Measurements from ENCODE around the gene TAF6. TPM values are rescaled to one million over a fixed set of nuclear protein-coding genes. Genes with fewer than 3 reads are reported as not detected.
A peak's percentile ranks its signal among the peaks of the same experiment; 100 is the strongest.
"Not testable (repeated sequence)": the region's sequence is repeated elsewhere in the genome, so short reads cannot be mapped to it uniquely, and the experiment has no call there.

TAF6 gene
- polyA plus RNA-seq, 1 donor: 39.0 TPM

DNA sequence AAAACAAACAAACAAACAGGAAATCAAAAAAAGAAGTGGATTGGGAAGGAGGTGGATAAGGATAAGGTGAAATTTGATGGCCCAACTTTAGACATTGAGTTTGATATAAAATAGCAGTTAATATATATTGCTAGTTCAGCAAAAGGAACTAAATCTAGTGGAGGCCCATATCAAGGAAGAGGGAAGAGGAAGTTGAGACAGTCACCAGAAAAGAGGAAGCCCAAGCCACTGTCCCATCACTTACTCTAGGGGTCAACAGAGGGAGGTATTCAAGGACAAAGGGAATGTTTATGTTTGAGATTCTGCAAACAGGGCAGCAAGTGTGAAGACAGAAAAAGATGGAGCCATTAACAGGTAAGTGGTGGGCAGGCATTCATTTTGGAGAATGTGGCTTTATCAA lies 33.2 kb upstream of the TAF6 start:
- no peak for DNase-seq

DNA sequence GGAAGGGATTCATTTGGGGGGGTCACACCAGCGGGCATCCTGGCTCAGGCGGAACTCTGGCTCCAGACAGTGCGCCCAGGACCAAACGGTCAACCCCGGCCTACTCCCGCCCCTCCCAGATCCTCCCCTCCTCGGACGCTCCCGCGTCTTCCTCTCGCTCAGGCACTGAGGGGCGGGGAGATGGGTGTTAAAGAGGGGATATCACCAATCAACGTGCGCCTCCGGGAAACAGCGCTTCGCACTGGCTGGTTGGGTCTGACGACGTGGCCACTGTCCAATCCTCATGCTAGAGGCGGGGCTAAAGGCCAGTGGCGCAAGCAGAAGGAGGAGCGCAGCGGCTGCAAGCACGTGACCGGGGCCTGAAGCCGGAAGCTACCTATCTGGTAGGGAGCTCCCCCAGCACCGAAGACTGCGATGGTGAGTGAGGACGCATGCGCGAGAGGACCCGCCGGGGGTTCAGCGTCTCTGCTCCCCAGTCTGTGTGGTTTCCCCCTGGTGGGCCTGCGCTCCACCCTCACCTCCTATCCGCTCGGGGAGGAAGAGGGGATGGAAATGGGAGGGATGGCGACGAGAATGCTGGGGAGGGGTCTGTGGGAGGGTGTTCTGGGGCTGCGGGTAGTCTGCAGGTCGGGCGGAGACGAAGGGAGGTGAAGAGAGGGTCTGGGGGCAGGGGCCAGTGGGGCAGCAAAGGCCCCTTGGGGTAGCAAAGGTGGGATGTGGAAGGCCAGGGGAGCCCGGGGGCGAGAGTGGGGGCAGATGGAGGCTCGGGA lies 29.6 kb upstream of the TAF6 start, which contains the start of gene LAMTOR4:
TSS of gene LAMTOR4 (plus strand) at position 360 of the 770 bp plus-strand sequence. CDS start at position 415, 55 bp downstream.
- peak; percentile 98 for DNase-seq

DNA sequence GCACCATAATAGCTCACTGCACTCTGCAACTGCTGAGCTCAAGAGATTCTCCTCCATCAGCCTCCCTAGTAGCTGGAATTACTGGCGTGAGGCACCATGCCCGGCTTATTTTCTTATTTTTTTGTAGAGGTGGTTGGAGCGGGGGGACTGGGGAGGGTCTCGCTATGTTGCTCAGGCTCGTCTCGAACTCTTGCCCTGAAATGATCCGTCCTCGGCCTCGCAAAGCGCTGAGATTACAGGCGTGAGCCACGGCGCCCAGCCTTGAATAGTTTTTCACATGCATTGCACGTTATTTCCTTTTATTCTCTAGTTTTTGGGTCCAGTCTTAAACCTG lies 29.0 kb upstream of the TAF6 start:
- DNase-seq: no peak

DNA sequence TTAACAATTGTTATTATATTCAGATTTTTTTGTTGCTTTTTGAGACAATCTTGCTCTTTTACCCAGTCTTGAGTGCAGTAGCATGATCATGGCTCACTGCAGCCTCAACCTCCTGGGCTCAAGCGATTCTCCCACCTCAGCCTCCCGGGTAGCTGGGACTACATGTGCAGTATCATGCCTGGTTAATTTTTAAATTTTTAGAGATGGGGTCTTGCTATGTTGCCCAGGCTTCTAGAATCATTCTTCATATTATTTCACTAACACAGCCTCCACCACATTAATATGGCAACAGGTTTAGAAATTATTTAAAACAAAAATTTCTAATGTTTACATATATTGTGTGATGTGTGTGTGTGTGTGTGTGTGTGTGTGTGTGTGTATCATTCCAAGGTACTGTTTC lies 28.1 kb upstream of the TAF6 start:
- DNase-seq: no peak

DNA sequence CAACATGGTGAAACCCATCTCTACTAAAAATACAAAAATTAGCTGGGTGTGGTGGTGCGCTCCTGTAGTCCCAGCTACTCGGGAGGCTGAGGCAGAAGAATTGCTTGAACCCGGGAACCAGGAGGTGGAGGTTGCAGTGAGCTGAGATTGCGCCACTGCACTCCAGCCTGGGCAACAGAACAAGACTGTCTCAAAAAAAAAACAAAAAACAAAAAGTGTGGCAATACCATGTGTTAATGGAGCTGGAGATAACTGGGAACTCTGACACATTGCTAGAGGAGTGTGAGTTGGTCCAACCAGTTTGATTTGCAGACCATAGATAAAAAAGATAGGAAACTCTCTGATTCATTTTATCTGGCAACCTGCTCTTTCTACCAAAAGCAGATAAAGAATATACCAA lies 27.2 kb upstream of the TAF6 start:
- not testable (repeated sequence) for DNase-seq

DNA sequence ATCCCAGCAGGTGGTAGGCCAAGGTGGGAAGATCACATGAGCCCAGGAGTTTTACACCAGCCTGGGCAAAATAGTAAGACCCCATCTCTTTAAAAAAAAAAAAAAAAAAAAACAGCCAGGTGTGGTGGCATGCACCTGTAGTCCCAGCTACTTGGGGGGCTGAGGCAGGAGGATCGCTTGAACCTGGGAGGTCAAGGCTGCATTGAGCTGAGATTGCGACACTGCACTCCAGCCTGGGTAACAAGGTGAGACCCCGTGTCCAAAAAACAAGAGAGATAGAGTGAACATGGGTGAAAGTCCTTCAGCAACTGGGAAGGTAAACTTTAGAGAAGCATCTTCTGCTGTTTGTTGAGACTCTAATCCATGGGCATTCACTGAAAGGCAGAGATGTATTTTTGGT lies 23.3 kb upstream of the TAF6 start:
- no peak for DNase-seq

DNA sequence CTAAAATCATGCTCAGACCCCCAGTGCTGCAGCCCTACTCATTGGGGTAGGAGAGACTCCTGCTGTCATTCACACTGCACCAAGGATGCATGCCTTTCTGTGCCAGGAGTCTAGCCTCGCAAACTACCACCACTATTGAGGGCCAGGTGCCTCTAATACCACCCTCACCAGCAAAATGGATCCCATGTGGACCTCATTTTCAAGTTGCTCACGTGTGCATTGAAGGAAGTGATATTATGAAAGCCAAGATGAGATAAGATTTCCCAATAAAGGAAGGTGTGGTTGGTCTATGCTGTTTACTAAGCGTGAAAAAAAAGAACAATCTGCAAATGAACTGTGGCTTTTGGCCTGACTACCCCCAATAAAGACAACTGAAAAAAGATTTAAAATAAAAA lies 22.4 kb upstream of the TAF6 start:
- no peak for DNase-seq

DNA sequence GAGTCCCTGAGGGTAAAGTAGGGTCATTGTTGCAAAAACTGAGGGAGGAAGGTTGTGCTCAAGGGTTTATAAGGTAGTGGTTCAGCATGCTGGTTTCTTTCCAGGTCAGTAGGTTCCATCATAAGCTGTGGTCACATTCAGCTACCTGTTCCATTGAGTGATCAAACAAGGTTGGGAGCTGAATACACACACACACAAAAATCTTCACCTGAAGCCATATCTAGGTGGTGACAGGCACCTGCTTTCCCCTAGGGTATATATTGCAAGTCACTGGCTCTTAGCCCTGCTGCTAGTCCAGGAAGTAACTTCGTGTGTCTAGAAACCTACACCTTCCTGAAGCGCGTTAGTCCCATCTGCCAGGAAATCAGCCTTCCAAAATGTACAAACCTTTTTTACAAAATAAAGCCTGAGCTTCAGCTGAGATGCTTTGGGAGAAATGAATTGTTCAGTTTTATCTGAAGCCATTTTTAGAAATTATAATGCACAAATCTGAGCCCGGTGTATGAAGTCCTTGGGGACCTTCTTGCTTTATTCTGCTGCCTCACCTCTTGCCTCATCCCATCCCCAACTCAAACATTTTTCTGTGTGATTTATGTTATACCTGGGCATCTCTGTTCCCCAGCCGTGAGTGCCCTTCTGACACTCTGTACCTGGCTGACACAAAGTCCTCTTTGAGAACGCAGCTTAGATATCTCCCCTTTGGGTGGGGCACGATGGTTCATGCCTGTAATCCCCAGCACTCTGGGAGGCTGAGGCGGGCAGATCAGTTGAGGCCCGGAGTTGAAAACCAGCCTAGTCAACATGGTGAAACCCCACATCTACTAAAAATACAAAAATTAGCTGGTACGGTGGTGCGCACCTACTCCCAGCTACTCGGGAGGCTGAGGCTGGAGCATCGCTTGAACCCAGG lies 18.9 kb upstream of the TAF6 start:
- DNase-seq: no peak

DNA sequence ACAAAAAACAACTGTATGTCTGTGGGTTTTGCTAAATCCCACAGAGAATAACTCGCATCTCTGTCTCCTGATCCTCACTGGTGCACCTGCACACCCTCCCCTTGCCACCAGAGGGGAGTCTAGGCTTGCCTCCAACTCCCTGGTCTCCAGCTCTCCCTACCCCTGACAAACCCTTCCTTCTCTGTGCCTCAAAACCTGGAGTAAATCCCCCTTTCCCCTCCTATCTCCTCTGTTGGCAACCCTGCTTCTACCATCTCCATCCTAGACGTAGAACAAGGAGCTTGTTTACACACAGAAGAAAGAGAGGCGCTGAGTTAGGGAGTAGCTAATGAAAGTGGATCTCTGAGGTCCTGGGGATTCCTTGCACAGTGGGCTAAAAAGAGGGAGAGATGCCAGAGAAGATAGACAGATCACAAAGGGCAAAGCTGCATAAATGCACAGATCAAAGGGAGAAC lies 13.6 kb upstream of the TAF6 start:
- peak; percentile 53 for DNase-seq

DNA sequence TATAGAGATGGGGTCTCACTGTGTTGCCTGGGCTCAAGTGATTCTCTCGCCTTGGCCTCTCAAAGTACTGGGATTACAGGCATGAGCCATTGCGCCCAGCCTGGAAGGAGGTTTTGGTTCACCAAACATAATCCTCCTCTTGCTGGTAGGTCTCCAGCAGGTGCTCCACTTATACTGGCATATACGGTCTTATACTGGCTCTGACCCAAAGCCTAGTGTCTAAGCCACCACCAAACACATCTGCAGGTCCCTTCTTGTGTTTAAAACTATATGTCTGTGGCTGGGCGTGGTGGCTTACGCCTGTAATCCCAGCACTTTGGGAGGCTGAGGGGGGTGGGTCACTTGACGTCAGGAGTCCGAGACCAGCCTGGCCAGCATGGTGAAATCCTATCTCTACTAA lies 13.0 kb upstream of the TAF6 start:
- DNase-seq: no peak

DNA sequence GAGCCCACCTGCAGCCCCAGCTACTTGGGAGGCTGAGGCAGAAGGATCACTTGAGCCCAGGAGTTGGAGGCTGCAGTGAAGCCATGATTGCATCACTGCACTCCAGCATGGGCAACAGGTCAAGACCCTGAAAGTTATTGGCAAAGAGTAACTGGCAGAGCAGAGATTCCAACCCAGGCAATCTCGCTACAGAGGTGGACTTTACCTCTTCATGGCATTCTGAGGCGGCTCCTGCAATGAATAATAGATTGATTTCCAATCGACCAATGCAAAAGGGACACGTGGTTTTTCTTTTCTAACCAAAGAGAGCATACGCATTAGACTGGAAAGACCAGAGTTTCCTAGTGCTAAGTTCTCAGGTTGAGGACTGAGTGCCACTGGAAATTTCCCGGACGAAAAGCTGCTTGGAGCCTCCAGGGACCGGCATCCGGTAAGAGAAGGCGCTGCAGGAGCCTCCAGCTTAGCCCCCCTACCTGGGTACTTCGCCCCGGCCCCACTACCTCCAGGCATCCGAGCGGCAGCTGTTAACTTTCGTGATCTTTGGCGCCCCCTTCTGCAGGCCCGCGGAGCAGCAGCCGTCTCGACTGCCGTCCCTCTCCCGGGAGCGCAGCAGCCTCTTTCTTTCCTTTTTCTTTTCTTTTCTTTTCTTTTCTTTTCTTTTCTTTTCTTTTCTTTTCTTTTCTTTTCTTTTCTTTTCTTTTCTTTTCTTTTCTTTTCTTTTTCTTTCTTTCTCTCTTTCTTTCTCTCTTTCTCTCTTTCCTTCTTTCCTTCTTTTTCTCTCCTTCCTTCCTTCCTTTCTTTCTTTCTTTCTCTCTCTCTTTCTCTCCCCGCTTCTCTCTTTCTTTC lies 11.7 kb upstream of the TAF6 start:
- peak; percentile 73 for DNase-seq

DNA sequence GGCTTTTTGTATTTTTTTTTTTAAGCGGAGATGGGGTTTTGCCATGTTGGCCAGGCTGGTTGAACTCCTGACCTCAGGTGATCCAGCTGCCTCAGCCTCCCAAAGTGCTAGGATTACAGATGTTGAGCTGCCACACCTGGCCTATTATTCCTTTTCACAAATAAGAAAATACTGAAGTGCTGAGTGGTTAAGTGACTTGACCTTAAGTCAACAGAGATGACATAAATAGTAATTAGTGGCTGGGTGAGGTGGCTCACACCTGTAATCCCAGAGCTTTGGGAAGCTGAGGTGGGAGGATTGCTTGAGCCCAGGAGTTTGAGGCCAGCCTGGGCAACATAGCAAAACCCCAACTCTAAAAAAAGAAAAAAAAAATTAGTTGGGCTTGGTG lies 11.1 kb upstream of the TAF6 start:
- not testable (repeated sequence) for DNase-seq

DNA sequence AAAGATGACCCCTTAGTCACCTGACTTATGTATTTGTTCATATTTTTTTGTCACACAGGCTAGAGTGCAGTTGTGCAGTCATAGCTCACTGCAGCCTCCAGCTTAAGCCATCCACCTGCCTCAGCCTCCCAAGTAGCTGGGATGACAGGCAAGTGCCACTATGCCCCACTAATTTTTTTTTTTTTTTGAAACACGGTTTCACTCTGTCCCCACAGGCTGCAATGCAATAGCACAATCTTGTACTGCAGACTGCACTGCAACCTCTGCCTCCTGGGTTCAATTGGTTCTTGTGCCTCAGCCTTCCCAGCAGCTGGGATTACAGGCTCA lies 9.4 kb upstream of the TAF6 start:
- no peak for DNase-seq

DNA sequence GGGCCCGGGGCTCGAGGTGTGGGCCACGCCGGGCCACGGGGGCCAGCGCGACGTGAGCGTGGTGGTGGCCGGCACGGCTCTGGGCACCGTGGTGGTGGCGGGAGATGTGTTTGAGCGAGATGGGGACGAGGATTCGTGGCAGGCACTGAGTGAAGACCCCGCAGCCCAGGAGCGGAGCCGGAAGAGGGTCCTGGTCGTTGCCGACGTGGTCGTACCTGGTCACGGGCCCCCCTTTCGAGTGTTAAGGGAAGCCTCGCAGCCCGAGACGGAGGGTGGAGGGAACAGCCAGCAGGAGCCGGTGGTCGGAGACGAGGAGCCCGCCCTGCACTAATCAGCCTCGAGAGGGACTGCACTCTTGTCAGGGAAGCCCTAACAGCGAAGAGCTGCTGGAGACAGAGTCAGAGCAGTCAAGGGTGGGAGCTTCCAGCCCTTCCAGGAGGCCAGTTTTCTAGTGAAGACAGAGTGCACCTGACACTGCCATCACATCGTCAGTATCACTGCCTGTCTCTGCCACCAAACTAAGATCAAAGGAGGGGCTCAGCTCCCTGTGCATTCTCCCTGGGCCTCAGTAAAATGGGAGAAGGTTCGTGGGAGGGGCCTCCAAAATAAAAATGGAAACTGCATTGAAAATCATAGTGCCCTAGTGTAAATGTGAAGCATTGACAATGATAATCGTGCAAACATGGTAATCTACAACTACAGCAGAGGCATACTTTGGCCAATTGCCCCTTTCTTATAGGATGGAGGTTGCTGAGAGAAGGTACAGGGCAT lies 8.9 kb upstream of the TAF6 start:
- DNase-seq: peak; percentile 32

DNA sequence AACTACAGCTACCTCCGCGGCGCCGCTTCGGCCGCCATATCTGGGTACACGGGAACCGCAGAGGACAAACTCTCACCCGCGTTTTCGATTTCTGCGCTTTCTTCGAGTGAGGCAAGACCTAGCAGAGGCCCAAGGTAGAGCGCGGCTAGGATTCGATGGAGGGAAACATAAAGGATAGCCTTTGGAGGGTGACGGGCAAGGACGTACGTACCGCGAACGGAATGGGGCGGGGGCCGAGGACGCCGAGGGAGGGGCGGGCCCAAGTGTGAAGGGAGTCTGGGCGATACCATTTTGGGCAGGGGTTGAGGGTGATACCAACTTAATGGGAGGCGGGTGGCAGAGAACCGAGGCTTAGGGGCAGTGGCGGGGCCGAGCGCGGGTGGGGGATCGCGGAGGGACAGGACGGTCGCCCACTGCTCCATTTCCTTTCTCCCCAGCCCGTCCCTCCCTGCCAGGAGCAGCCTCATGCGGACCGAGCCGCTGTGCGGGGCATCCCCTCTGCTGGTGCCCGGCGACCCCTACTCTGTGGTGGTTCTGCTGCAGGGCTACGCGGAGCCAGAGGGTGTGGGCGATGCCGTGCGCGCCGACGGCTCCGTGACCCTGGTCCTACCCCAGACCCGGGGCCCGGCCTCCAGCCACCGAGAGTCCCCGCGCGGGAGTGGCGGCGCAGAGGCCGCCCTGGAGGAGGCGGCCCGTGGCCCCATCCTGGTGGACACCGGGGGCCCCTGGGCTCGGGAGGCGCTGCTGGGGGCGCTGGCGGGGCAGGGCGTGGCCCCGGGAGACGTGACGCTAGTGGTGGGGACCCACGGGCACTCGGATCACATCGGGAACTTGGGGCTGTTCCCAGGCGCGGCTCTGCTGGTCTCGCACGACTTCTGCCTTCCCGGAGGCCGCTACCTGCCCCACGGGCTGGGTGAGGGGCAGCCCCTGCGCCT lies 8.0 kb upstream of the TAF6 start, which contains the start of gene MBLAC1:
TSS of gene MBLAC1 (plus strand) at position 37 of the 935 bp plus-strand sequence. CDS start at position 466, 429 bp downstream.
- DNase-seq: peak; percentile 94

DNA sequence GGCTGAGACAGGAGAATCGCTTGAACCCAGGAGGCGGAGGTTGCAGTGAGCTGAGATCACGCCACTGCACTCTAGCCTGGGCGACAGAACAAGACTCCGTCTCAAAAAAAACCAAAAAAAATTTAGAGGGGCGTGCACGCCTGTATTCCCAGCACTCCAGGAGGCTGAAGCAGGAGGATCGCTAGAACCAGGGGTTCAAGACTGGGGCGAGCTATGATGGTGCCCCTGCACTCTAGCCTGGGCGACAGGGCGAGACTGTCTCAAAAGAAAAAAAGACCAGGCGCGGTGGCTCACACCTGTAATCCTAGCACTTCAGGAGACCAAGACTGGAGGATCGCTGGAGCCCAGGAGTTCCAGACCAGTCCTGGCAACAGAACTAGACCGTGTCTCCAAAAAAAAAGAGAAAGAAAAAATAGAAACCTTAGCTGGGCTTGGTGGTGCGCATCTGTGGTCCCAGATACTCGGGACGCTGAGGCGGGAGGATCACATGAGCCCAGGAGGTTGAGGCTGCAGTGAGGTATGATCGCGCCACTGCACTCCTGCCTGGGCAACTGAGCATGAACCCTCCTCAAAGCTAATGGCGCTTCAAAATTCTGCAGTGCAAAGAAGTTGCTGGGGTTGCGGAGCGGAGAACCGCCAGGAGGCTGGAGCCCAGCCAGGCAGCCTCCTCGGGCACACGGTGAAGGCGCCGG lies 7.2 kb upstream of the TAF6 start:
- DNase-seq: no peak

DNA sequence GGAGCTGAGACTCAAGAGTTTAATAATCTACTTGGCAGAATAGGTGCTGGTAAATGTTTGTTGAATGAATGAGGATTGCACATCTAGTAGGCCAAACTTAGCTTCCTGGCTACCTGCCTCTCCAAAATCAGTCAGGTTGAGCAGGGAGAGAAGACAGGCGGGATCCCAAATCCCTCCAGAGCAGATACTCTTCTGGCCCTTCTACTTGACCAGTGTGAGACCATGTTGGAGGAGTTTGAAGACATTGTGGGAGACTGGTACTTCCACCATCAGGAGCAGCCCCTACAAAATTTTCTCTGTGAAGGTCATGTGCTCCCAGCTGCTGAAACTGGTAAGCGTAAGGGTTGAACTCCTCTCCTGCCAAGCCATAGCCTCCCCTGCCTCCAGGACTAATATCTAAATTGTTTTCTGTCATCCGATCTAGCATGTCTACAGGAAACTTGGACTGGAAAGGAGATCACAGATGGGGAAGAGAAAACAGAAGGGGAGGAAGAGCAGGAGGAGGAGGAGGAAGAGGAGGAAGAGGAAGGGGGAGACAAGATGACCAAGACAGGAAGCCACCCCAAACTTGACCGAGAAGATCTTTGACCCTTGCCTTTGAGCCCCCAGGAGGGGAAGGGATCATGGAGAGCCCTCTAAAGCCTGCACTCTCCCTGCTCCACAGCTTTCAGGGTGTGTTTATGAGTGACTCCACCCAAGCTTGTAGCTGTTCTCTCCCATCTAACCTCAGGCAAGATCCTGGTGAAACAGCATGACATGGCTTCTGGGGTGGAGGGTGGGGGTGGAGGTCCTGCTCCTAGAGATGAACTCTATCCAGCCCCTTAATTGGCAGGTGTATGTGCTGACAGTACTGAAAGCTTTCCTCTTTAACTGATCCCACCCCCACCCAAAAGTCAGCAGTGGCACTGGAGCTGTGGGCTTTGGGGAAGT lies 5.4 kb upstream of the TAF6 start:
- no peak for DNase-seq

DNA sequence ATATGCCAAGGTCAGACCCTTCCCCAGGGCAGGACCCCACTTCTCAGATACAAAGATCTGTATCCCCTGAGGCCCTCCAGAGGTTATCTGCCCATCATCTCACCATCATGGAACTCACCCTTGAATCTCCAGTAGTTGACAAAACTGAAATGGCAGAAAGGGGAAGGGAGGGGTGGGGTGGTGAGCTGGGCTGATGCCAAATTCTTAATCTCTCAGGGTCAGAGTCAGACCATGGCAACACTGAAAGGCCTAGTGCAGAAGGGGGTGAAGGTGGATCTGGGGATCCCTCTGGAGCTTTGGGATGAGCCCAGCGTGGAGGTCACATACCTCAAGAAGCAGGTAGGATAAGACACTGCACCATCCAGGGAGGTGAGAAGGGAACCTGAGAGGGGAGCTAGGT lies 3.4 kb upstream of the TAF6 start:
- DNase-seq: no peak

DNA sequence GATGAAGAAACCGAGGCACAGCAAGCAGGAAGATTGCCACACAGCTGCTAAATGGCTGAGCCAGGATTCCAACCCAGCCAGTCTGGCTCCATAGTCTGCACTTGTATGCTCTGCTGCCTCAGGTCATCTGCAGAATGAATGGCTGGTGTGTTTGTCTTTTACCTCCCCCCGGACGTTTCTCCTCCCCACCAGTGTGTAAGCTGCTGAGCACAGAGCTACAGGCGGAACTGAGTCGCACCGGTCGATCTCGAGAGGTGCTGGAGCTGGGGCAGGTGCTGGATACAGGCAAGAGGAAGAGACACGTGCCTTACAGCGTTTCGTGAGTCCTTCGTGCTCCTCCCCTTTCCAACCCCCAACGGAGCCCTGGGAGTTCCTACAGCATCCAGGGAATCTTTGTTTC lies 2.9 kb upstream of the TAF6 start:
- no peak for DNase-seq
